Measurements from ENCODE around the gene ARHGAP33. TPM values are rescaled to one million over a fixed set of nuclear protein-coding genes. Genes with fewer than 3 reads are reported as not detected.
A peak's percentile ranks its signal among the peaks of the same experiment; 100 is the strongest.

The ARHGAP33 gene
- polyA plus RNA-seq, 1 of the 3 experiments (the other 2 are of a cell fraction) = 7.8 TPM

- Histone ChIP-seq H3F3A (replicated peaks; ENCODE audit: insufficient read depth) (peaks cover 14% of the 10 kb centered on the region), H2AFZ (ENCODE audit: low read depth) (peak within 1 kb of the TSS; percentile 83), H3K9me3 (no peaks in the 10 kb centered on the region), H3K4me2 (peak within 1 kb of the TSS; percentile 99), H3K4me3 (ENCODE audit: low read depth in 2 of 2, low read length in 1 of 2) (peak within 1 kb of the TSS; percentile 88 to 99), H3K9me2 (no peaks in the 10 kb centered on the region), H3K36me3 (replicated peaks in 1 of 2; ENCODE audit: control insufficient read depth in 1 of 2, insufficient read depth in 2 of 2, low read length in 1 of 2) (peaks cover 9 to 19% of the 10 kb centered on the region in 2 experiments), H4K20me1 (ENCODE audit: insufficient read depth) (no peaks in the 10 kb centered on the region), H3K27ac (ENCODE audit: low read depth in 2 of 2, low read length in 1 of 2) (peak within 1 kb of the TSS; percentile 52 to 58; a peak in 3 of 4 replicates), H3K4me1 (ENCODE audit: control insufficient read depth in 1 of 2, insufficient read depth in 2 of 2, low read depth in 1 of 2, low read length in 1 of 2) (peaks cover 13 to 21% of the 10 kb centered on the region in 2 experiments; a peak in 3 of 4 replicates), H3K9ac (peak within 1 kb of the TSS; percentile 93), H3K79me2 (ENCODE audit: insufficient read depth) (peaks cover 51% of the 10 kb centered on the region), H3K27me3 (ENCODE audit: insufficient read depth) (no peaks in the 10 kb centered on the region)
- CTCF ChIA-PET = interaction anchor here (0.7 to 1.2 kb wide), 3 partner anchors 25 to 183 kb away, joined by 3 to 4 read pairs (median 3); no protein-coding TSS in a partner anchor
- 2% methylated on average over 29 of the region's 45 CpGs for whole genome bisulfite sequencing (ENCODE audit: low lambda C conversion rate)
- TF ChIP-seq ELF1 (IDR thresholded peaks at IDR 0.05) = peak; percentile 98
- TF ChIP-seq RXRA (IDR thresholded peaks at IDR 0.05; ENCODE audit: borderline replicate concordance, low read depth) = no peak
- peak; percentile 85 for TF ChIP-seq NRF1 (IDR thresholded peaks at IDR 0.05; ENCODE audit: low read depth, low read length)
- no peak for TF ChIP-seq GATA2 (CRISPR knock-in tag; IDR thresholded peaks at IDR 0.05)
- no peak for TF ChIP-seq JUND (IDR thresholded peaks at IDR 0.05)
- TF ChIP-seq PBX3 (IDR thresholded peaks at IDR 0.05) = peak; percentile 100
- no peak for TF ChIP-seq USF1 (IDR thresholded peaks at IDR 0.05; ENCODE audit: borderline replicate concordance, low read depth)
- peak; percentile 27; the same call in 1 of the 2 replicates for TF ChIP-seq RCOR1 (IDR thresholded peaks at IDR 0.05; ENCODE audit: low read length)
- TF ChIP-seq SIN3A (IDR thresholded peaks at IDR 0.05; ENCODE audit: borderline replicate concordance, low read depth, low read length) = no peak
- peak; percentile 54; the same call in 1 of the 2 replicates for TF ChIP-seq MAX (IDR thresholded peaks at IDR 0.05; ENCODE audit: low read depth)
- TF ChIP-seq ZBTB33 (IDR thresholded peaks at IDR 0.05; ENCODE audit: borderline replicate concordance, low read depth) = peak; percentile 96
- peak; percentile 89 for TF ChIP-seq MXI1 (IDR thresholded peaks at IDR 0.05; ENCODE audit: low read depth, low read length)
- 0 out of 2 replicates have a peak, but pooled peaks have one; percentile 17 for TF ChIP-seq NFIC (IDR thresholded peaks at IDR 0.05; ENCODE audit: borderline replicate concordance)
- peak; percentile 99 for TF ChIP-seq CHD2 (IDR thresholded peaks at IDR 0.05; ENCODE audit: low read length, partially characterized antibody)
- TF ChIP-seq GABPA (IDR thresholded peaks at IDR 0.05; ENCODE audit: low read depth) = peak; percentile 91
- peak; percentile 85 for TF ChIP-seq IRF3 (IDR thresholded peaks at IDR 0.05; ENCODE audit: low read depth, low read length)
- peak; percentile 59; the same call in 1 of the 2 replicates for TF ChIP-seq YY1 (IDR thresholded peaks at IDR 0.05; ENCODE audit: low read depth)
- TF ChIP-seq EZH2phosphoT487 (IDR thresholded peaks at IDR 0.05; ENCODE audit: borderline replicate concordance, low read depth) = no peak
- no peak for TF ChIP-seq EP300 (IDR thresholded peaks at IDR 0.05; ENCODE audit: borderline replicate concordance in 1 of 2, low read depth in 1 of 2, low read length in 1 of 2)
- peak; percentile 81 for TF ChIP-seq POLR2AphosphoS5 (IDR thresholded peaks at IDR 0.05; ENCODE audit: low read depth, low read length)
- peak; percentile 46; the same call in 1 of the 2 replicates for TF ChIP-seq TAF1 (IDR thresholded peaks at IDR 0.05; ENCODE audit: borderline replicate concordance, low read depth, low read length)
- POLR2A ChIA-PET = interaction anchor here (0.8 to 1.7 kb wide), 3 partner anchors 9 to 120 kb away, joined by 4 to 11 read pairs (median 7); partner anchors contain the start of genes APLP1 and HSPB6
- DNase-seq = peak; percentile 93
Observed at GRCh38 chr19:35748106-35749020, 27.0 kb upstream of the ARHGAP33 start, which contains the start of gene LIN37. TSS of gene LIN37 (plus strand) at chr19:35748576. CDS start at chr19:35748725, 149 bp downstream.
